H1 (cell line): ENCODE results near the gene SENP3. TPM values are rescaled to one million over a fixed set of nuclear protein-coding genes. Genes with fewer than 3 reads are reported as not detected.

Experiments
- CTCF ChIA-PET: fragments of 300-600 bp; sonication (Branson Sonifier 250); formaldehyde crosslinking; loops from one replicate; lab custom pipeline; 2021; ENCODE audit not compliant: partially characterized antibody; lab: Charles Lee
- POLR2A ChIA-PET: fragments of 300-600 bp; sonication (Branson Sonifier 250); formaldehyde crosslinking; loops from one replicate; lab custom pipeline; 2021; ENCODE audit warnings: inconsistent platforms; ENCODE audit not compliant: partially characterized antibody; lab: Charles Lee
- DNase-seq, 2 experiments: peaks; one replicate each; pipeline versions ENCODE4 v3.0.0 to v3.0.0-alpha.2; 2010 to 2022; ENCODE audit warnings: low spot score in 2 of 2, low read depth in 1 of 2, mixed read lengths in 1 of 2
- FAIRE-seq: peaks from 2 replicates; lab custom pipeline; 2011; peaks lifted over from hg19 to GRCh38; lab: Jason Lieb, UNC
- H2AFZ ChIP-seq: 2 replicates; pipeline ENCODE4 v1.8.1; 2012; ENCODE audit warnings: low read length, inconsistent platforms
- H2AK5ac ChIP-seq: 2 replicates; pipeline ENCODE4 v1.6.1; 2013; ENCODE audit warnings: low read depth, low read length
- H2BK120ac ChIP-seq: replicated peaks from 2 replicates; pipeline ENCODE3; 2013; ENCODE audit warnings: low read depth, low read length, inconsistent platforms
- H2BK12ac ChIP-seq: 2 replicates; pipeline ENCODE4 v1.6.1; 2013; ENCODE audit warnings: low read depth, low read length
- H2BK15ac ChIP-seq: 2 replicates; pipeline ENCODE4 v1.6.1; 2013; ENCODE audit warnings: low read length
- H2BK20ac ChIP-seq: 2 replicates; pipeline ENCODE4 v1.6.1; 2013; ENCODE audit warnings: low read length
- H2BK5ac ChIP-seq: 2 replicates; pipeline ENCODE4 v1.6.1; 2013; ENCODE audit warnings: low read depth, low read length
- H3K14ac ChIP-seq: 2 replicates; pipeline ENCODE4 v1.6.1; 2013; ENCODE audit warnings: inconsistent platforms; ENCODE audit not compliant: insufficient read length
- H3K18ac ChIP-seq: 2 replicates; pipeline ENCODE4 v1.6.1; 2013; ENCODE audit warnings: low read length; ENCODE audit errors: extremely low read depth
- H3K23ac ChIP-seq: 2 replicates; pipeline ENCODE4 v1.6.1; 2013; ENCODE audit warnings: inconsistent platforms; ENCODE audit not compliant: insufficient read length
- H3K23me2 ChIP-seq: 2 replicates; pipeline ENCODE4 v1.6.1; 2013; ENCODE audit warnings: low read depth, low read length
- H3K27ac ChIP-seq: 2 replicates; pipeline ENCODE4 v1.6.1; 2011; ENCODE audit warnings: low read depth, low read length, inconsistent platforms
- H3K27me3 ChIP-seq, 4 experiments: replicated peaks in 1 of 4; 1 replicate in 1 of 4; 2 replicates in 3 of 4; pipeline versions ENCODE4 v1.6.1 to v1.8.1; 2011 to 2013; ENCODE audit warnings: low read length in 3 of 4, mild to moderate bottlenecking in 3 of 4, inconsistent platforms in 2 of 4, mixed read lengths in 2 of 4, moderate library complexity in 1 of 4; ENCODE audit not compliant: control insufficient read depth in 3 of 4, insufficient read depth in 3 of 4; ENCODE audit errors: extremely low read depth in 1 of 4
- H3K36me3 ChIP-seq, 4 experiments: 2 replicates each; pipeline versions ENCODE4 v1.6.1 to v1.8.1; 2011 to 2013; ENCODE audit warnings: mild to moderate bottlenecking in 4 of 4, low read length in 3 of 4, moderate library complexity in 2 of 4, control low read depth in 1 of 4, inconsistent platforms in 1 of 4; ENCODE audit not compliant: insufficient read depth in 4 of 4, control insufficient read depth in 2 of 4
- H3K4ac ChIP-seq: replicated peaks from 2 replicates; pipeline ENCODE3; 2013; ENCODE audit warnings: low read length, low read depth, mixed read lengths, inconsistent platforms; ENCODE audit not compliant: insufficient read length
- H3K4me1 ChIP-seq, 4 experiments: replicated peaks in 1 of 4; 1 replicate in 1 of 4; 2 replicates in 3 of 4; pipeline versions ENCODE4 v1.6.1 to v1.8.1; 2011 to 2013; ENCODE audit warnings: low read length in 3 of 4, inconsistent platforms in 2 of 4, mixed read lengths in 1 of 4; ENCODE audit not compliant: insufficient read depth in 4 of 4, control insufficient read depth in 3 of 4
- H3K4me2 ChIP-seq, 2 experiments: 2 replicates each; pipeline versions ENCODE4 v1.6.1 to v1.8.1; 2011 to 2013; ENCODE audit warnings: low read depth in 2 of 2, low read length in 2 of 2, control low read depth in 1 of 2, inconsistent platforms in 1 of 2, mild to moderate bottlenecking in 1 of 2; ENCODE audit not compliant: insufficient read depth in 1 of 2
- H3K4me3 ChIP-seq, 4 experiments: fragments of 200-600, 300-600 bp in 1 of 4; sonication (generic), shearing (Covaris generic), sonication (Bioruptor Twin) in 1 of 4; 2 replicates each; pipeline versions ENCODE4 v1.5.1 to v1.8.1; 2011 to 2016; ENCODE audit warnings: low read length in 4 of 4, low read depth in 3 of 4, control low read depth in 2 of 4, inconsistent platforms in 2 of 4, mild to moderate bottlenecking in 2 of 4, mixed read lengths in 1 of 4, moderate library complexity in 1 of 4; ENCODE audit not compliant: insufficient read depth in 2 of 4; ENCODE audit errors: extremely low read depth in 1 of 4
- H3K56ac ChIP-seq: replicated peaks from 2 replicates; pipeline ENCODE3; 2013; ENCODE audit warnings: low read depth, mild to moderate bottlenecking, mixed read lengths, low read length, inconsistent platforms; ENCODE audit not compliant: insufficient read length
- H3K79me1 ChIP-seq: 2 replicates; pipeline ENCODE4 v1.6.1; 2013; ENCODE audit warnings: low read depth, low read length, control low read depth
- H3K79me2 ChIP-seq, 2 experiments: 2 replicates each; pipeline versions ENCODE4 v1.6.1 to v1.8.1; 2012 to 2013; ENCODE audit warnings: low read length in 2 of 2, mild to moderate bottlenecking in 2 of 2, inconsistent platforms in 1 of 2; ENCODE audit not compliant: insufficient read depth in 2 of 2, control insufficient read depth in 1 of 2
- H3K9ac ChIP-seq, 4 experiments: replicated peaks in 1 of 4; 1 replicate in 1 of 4; 2 replicates in 3 of 4; pipeline versions ENCODE4 v1.6.1 to v1.8.1; 2011 to 2013; ENCODE audit warnings: low read depth in 3 of 4, low read length in 3 of 4, control low read depth in 2 of 4, mild to moderate bottlenecking in 2 of 4, moderate library complexity in 2 of 4, inconsistent platforms in 1 of 4; ENCODE audit errors: extremely low read depth in 1 of 4
- H3K9me3 ChIP-seq, 2 experiments: 2 replicates each; pipeline versions ENCODE4 v1.6.1 to v1.8.1; 2012 to 2013; ENCODE audit warnings: mild to moderate bottlenecking in 2 of 2, moderate library complexity in 2 of 2, control low read depth in 1 of 2, inconsistent platforms in 1 of 2, low read depth in 1 of 2, low read length in 1 of 2, mixed read lengths in 1 of 2; ENCODE audit not compliant: insufficient read depth in 2 of 2
- H4K20me1 ChIP-seq, 2 experiments: replicated peaks in 1 of 2; 2 replicates each; pipeline versions ENCODE3 to v1.8.1; 2011 to 2013; ENCODE audit warnings: inconsistent platforms in 2 of 2, low read length in 2 of 2, mild to moderate bottlenecking in 1 of 2; ENCODE audit not compliant: insufficient read depth in 2 of 2, control insufficient read depth in 1 of 2
- H4K5ac ChIP-seq: 2 replicates; pipeline ENCODE4 v1.6.1; 2013; ENCODE audit warnings: low read length, low read depth, mixed read lengths, inconsistent platforms; ENCODE audit not compliant: insufficient read length
- H4K8ac ChIP-seq: 2 replicates; pipeline ENCODE4 v1.8.0; 2013; ENCODE audit warnings: mild to moderate bottlenecking, moderate library complexity, low read length, inconsistent platforms; ENCODE audit not compliant: insufficient read depth; ENCODE audit errors: extremely low read depth
- H4K91ac ChIP-seq: replicated peaks from 2 replicates; pipeline ENCODE3; 2013; ENCODE audit warnings: low read length, mixed read lengths, inconsistent platforms; ENCODE audit not compliant: insufficient read length
- RAD21 ChIP-seq, 2 experiments: IDR thresholded peaks in 1 of 2; conservative IDR thresholded peaks in 1 of 2; 2 replicates each; pipeline ENCODE4 v1.6.1; 2011; ENCODE audit warnings: low read depth in 2 of 2, low read length in 2 of 2, improper control_type of control experiment in 1 of 2, inconsistent platforms in 1 of 2, mild to moderate bottlenecking in 1 of 2, moderate library complexity in 1 of 2
- SAP30 ChIP-seq: fragments of 300-600 bp; sonication (generic); IDR thresholded peaks from 2 replicates; pipeline ENCODE4 v1.7.1; 2012; ENCODE audit warnings: low read length, moderate library complexity, mild to moderate bottlenecking, inconsistent platforms; ENCODE audit not compliant: insufficient read depth, insufficient replicate concordance
- SP2 ChIP-seq: IDR thresholded peaks from 2 replicates; pipeline ENCODE4 v1.6.1; 2012; ENCODE audit warnings: mild to moderate bottlenecking, low read length, inconsistent platforms
- WGBS, 2 experiments: shearing (Covaris generic) in 1 of 2; methylation state at CpG; one replicate each; pipeline versions ENCODE4 v1.1.6 to v1.1.7; 2013 to 2015; ENCODE audit warnings: low lambda C conversion rate in 2 of 2, mixed read lengths in 2 of 2, inconsistent platforms in 1 of 2, low coverage in 1 of 2, missing lambda C conversion rate in 1 of 2; ENCODE audit not compliant: insufficient replicate concordance in 2 of 2, insufficient coverage in 1 of 2, insufficient read length in 1 of 2; ENCODE audit errors: extremely low coverage in 1 of 2, missing lambda C conversion rate in 1 of 2; 5-methylcytosine and 5-hydroxymethylcytosine counted together
- polyA plus RNA-seq, 7 experiments: library from polyadenylated mRNA; depleted of rRNA in 3 of 7; stranded (reverse) in 5 of 7; unstranded in 2 of 7; fragments of >200 nt in 5 of 7; fragments of 200-250 nt in 2 of 7; gene quantifications; 1 replicate in 5 of 7; 2 replicates in 1 of 7; 4 replicates in 1 of 7; pipeline versions ENCODE4 v1.2.1 to v1.2.3, GENCODE V29; 2011 to 2013; ENCODE audit warnings: missing spikeins in 2 of 7, mixed read lengths in 2 of 7
- total RNA-seq: library from RNA; stranded (reverse); fragmentation: NEBNext Ultra II Directional; extraction: Animal tissue kit (Norgen Biotek cat#: 25700); gene quantifications from 2 replicates; pipeline ENCODE4 v1.2.1, GENCODE V29; 2021

SENP3 gene
- total and polyA plus RNA-seq, 2 of the 8 experiments (the other 6 are each of a cell fraction or from before 2014, with no cell fraction given), result 86.2 to 129 TPM

DNA sequence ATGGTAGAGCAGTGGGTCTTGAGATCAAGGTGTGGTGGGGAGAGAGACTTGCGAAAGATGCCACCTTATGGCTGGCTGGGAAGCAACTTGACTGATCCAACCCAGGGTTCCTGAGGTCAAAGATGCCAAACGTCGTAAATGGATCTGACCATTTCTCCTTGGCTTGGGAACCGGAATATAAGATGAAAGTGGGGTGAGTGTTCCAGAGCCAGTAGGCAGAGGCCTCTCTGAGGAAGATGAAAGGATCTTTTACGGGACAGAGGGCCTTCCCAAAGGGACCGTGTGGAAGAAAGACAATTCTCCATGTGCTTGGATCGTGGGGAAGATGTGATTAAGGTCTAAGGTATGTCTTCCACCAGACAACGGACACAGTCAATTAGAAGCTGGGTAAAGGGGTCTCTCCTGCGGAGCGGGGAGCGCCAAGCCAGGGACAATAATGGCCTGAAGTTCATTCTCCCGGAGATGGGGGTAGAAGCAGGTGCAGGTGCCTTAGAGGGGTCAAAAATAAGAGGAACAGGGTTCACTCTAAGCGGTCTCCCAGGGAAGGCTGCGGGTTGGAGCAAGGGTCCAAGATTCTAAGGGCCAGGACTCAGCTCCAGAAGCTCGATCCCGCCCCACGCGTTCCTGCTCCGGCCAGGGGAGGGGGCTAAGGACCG, 52.2 kb downstream of the SENP3 start:
- H2AK5ac ChIP-seq, result no peak overlapping the region
- peak overlapping the region; percentile 22 for H4K91ac ChIP-seq
- H4K20me1 ChIP-seq, result peaks cover 0 to 11% of the 10 kb centered on the region in 2 experiments
- H3K79me2 ChIP-seq, result peaks cover 4 to 41% of the 10 kb centered on the region in 2 experiments; a peak in 3 of 4 replicates
- H3K23me2 ChIP-seq, result peaks cover 6% of the 10 kb centered on the region
- ChIA-PET CTCF (interaction anchor here (0.6 to 13.4 kb wide), 14 partner anchors 10 to 275 kb away, joined by 3 to 92 read pairs (median 4); partner anchors contain the start of genes ATP1B2, SAT2, SHBG and SOX15), POLR2A (interaction anchor here (1.0 to 79.4 kb wide), 10 partner anchors 13 to 129 kb away, joined by 3 to 2272 read pairs (median 9); partner anchors contain the start of genes ATP1B2, CD68, MPDU1 and SAT2)
- H3K4me1 ChIP-seq, result peaks cover 0 to 5% (median 1%) of the 10 kb centered on the region in 4 experiments; a peak in 4 of 7 replicates
- H4K8ac ChIP-seq, result no peak overlapping the region
- H2AFZ ChIP-seq, result no peak overlapping the region
- no peak overlapping the region for H2BK20ac ChIP-seq
- H3K4ac ChIP-seq, result no peak overlapping the region
- no peak overlapping the region for H2BK5ac ChIP-seq
- H3K27ac ChIP-seq, result peak overlapping the region; percentile 52; the same call in 1 of the 2 replicates
- no peak for TF ChIP-seq SP2
- TF ChIP-seq SAP30, result peak; percentile 27
- peak in 1 of 2 experiments; percentile 10; a peak in 1 of 4 replicates for TF ChIP-seq RAD21 (IDR thresholded peaks at IDR 0.05 in 1 of 2, conservative IDR thresholded peaks at IDR 0.05 in 1 of 2; ENCODE audit: low read depth in 2 of 2, low read length in 2 of 2)
- H3K18ac ChIP-seq, result no peak overlapping the region
- H3K9me3 ChIP-seq, result no peaks in the 10 kb centered on the region
- no peak overlapping the region for H4K5ac ChIP-seq
- H2BK120ac ChIP-seq, result no peak overlapping the region
- no peak overlapping the region for H3K23ac ChIP-seq
- FAIRE-seq (no peak), DNase-seq (no peak)
- no peak overlapping the region for H2BK15ac ChIP-seq
- H3K36me3 ChIP-seq, result peaks cover 0 to 12% (median 0%) of the 10 kb centered on the region in 4 experiments; a peak in 2 of 8 replicates
- H3K79me1 ChIP-seq, result peaks cover 20% of the 10 kb centered on the region
- 16% methylated on average over 20 of the region's 20 CpGs; no CpG with 5 or more reads in 1 of the 2 experiments for WGBS, 2 experiments
- peak overlapping the region; percentile 56 to 74 (median 60) for H3K9ac ChIP-seq
- H3K4me3 ChIP-seq, result peak overlapping the region; percentile 87 to 95 (median 92)
- H2BK12ac ChIP-seq, result no peak overlapping the region
- H3K14ac ChIP-seq, result no peak overlapping the region
- H3K4me2 ChIP-seq, result peak overlapping the region; percentile 88 to 94
- H3K56ac ChIP-seq, result no peak overlapping the region
- no peaks in the 10 kb centered on the region for H3K27me3 ChIP-seq
